BE2C (cell line): Measurements from ENCODE around the gene LRBA.

ENCODE experiments used
- DNase-seq: peaks from one replicate; pipeline ENCODE4 v3.0.0-alpha.2; 2020
- H3K27me3 ChIP-seq: fragments of 250-450 bp; sonication (Bioruptor Pico); 2 replicates; pipeline ENCODE4 v1.5.1; 2020; ENCODE audit warnings: mild to moderate bottlenecking
- H3K36me3 ChIP-seq: fragments of 250-450 bp; sonication (Bioruptor Pico); 2 replicates; pipeline ENCODE4 v1.5.1; 2020; ENCODE audit warnings: mild to moderate bottlenecking
- H3K4me1 ChIP-seq: fragments of 250-450 bp; sonication (Bioruptor Pico); 2 replicates; pipeline ENCODE4 v1.5.1; 2020
- H3K4me3 ChIP-seq: 2 replicates; pipeline ENCODE4 v1.5.1; 2011; ENCODE audit warnings: low read depth, low read length
- H3K9me3 ChIP-seq: fragments of 250-450 bp; sonication (Bioruptor Pico); 2 replicates; pipeline ENCODE4 v1.5.1; 2020
- CTCF ChIP-seq: IDR thresholded peaks from 2 replicates; pipeline ENCODE4 v1.5.1; 2012; ENCODE audit warnings: mild to moderate bottlenecking, low read depth, low read length

LRBA gene

GRCh38 chr4:150782921-150783320, 232.2 kb downstream of the LRBA start:
- no peaks in the 10 kb centered on the region for H3K36me3 ChIP-seq
- H3K9me3 ChIP-seq, result no peaks in the 10 kb centered on the region
- no peak overlapping the region for H3K4me3 ChIP-seq
- no peak for TF ChIP-seq CTCF
- no peak for DNase-seq
- peaks cover 49% of the 10 kb centered on the region for H3K4me1 ChIP-seq
- H3K27me3 ChIP-seq, result no peaks in the 10 kb centered on the region

GRCh38 chr4:150782311-150782710, 232.8 kb downstream of the LRBA start:
- Histone ChIP-seq H3K4me3 (peak overlapping the region; percentile 12; the same call in 1 of the 2 replicates), H3K27me3 (no peaks in the 10 kb centered on the region), H3K36me3 (no peaks in the 10 kb centered on the region), H3K4me1 (peaks cover 49% of the 10 kb centered on the region), H3K9me3 (no peaks in the 10 kb centered on the region)
- TF ChIP-seq CTCF, result no peak
- peak; percentile 76 for DNase-seq

DNA sequence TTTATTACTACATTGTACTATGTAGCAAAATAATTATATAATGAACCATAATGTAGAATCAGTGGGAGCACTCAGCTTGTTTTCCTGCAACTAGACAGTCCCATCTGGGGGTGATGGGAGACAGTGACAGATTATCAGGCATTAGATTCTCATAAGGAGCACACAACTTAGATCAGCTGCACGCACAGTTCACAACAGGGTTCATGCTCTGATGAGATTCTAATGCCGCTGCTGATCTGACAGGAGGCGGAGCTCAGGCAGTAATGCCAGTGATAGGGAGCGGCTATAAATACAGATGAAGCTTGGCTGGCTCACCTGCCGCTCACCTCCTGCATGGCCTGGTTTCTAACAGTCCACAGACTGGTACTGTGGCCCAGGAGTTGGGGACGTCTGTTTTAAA, 233.9 kb downstream of the LRBA start:
- Histone ChIP-seq H3K36me3 (no peaks in the 10 kb centered on the region), H3K27me3 (no peaks in the 10 kb centered on the region), H3K4me1 (peaks cover 49% of the 10 kb centered on the region), H3K9me3 (no peaks in the 10 kb centered on the region), H3K4me3 (no peak overlapping the region)
- TF ChIP-seq CTCF, result no peak
- DNase-seq, result peak; percentile 56

DNA sequence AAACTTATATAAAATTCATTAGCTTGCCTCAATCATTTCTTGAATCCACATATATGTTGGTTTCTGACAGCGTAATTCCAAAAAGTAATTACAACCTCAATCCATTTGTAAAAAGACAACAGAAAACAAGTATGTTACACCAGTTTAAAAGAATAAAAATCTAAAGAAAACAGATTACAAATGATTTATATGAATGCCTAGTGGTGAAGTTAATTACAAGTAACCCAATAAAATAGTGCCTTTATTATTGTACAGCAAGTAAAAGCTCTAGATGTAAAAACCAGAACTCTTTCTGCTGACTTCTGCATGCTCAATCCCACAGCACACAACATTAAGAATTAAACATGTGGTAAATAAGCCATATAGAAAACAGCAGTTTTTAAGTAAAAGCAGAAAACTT, 235.4 kb downstream of the LRBA start:
- H3K27me3 ChIP-seq, result no peaks in the 10 kb centered on the region

DNA sequence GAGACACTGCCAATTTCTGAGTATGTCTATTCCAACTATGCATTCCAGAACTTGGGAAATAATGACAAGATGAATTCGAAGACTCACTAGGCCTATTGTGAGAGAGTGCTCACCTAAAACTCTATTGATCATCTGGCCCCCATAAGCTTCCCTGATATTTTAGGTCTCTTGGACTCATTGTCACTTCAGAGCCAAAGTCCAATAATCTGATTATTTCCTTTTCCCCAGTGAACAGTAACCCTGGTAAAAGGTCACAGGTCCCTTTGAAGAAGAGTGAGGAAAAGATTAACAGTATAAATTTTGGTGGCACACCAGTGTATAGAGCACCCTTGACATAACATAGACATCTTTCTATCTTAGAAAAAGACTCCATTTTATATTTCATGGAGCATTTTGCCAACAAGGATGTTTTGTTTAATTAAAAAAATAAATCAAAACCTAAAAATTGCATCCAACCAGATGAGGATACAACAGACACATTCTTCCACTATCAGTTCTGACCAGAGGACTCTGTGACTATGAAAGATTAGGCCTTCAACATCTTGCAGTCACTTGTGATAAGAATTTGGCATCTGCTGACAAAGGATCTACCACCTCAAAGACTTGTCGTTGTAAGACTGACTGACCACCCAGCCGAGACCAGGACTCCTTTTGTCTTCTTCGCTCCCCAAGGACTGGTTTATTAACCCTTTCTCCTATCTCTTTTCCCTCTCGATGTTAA, 241.2 kb downstream of the LRBA start:
- TF ChIP-seq CTCF, result no peak
- no peaks in the 10 kb centered on the region for H3K27me3 ChIP-seq
- no peak for DNase-seq
- H3K4me1 ChIP-seq, result peaks cover 25% of the 10 kb centered on the region
- H3K9me3 ChIP-seq, result no peaks in the 10 kb centered on the region
- no peaks in the 10 kb centered on the region; the same call in 1 of the 2 replicates for H3K36me3 ChIP-seq
- no peak overlapping the region for H3K4me3 ChIP-seq

More for the DNA sequence above, 235.4 kb downstream of the LRBA start:
- TF ChIP-seq CTCF, result no peak
- no peak for DNase-seq
- Histone ChIP-seq H3K36me3 (no peaks in the 10 kb centered on the region), H3K4me3 (no peak overlapping the region), H3K9me3 (no peaks in the 10 kb centered on the region), H3K4me1 (peaks cover 45% of the 10 kb centered on the region)

DNA sequence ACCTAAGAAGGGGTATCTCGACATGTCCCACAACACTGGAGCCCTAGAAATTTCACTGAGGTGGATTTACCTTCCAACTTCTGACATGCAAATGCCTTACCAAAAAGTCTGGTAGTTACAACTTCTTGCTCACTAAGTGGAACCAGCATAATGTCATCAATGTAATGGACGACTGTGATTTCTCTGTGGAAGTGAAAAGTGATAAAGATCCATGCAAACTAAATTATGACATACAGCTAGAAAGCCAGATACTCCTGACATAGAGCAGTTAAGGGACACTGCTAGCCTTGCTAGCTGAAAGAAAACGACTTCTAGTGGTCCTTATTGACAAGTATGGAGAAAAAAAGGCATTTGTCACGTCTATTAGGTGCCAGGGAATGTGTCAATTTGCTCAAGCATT, 242.1 kb downstream of the LRBA start:
- Histone ChIP-seq H3K36me3 (no peaks in the 10 kb centered on the region; the same call in 1 of the 2 replicates), H3K4me1 (peaks cover 21% of the 10 kb centered on the region), H3K4me3 (no peak overlapping the region), H3K27me3 (no peaks in the 10 kb centered on the region), H3K9me3 (no peaks in the 10 kb centered on the region)
- peak; percentile 9; the same call in 1 of the 2 replicates for TF ChIP-seq CTCF
- DNase-seq, result no peak
